Stimulated activated naive CD4-positive, alpha-beta T cell treated with Interleukin-2 at 50 U/mL for 16 hours (primary cell): ENCODE measurements around the gene RETSAT.
"Not testable (repeated sequence)": the region's sequence is repeated elsewhere in the genome, so short reads cannot be mapped to it uniquely, and the experiment has no call there.

Source experiments
- DNase-seq: peaks from one replicate; lab custom pipeline; 2025; lab: John Stamatoyannopoulos, UW

Gene RETSAT

DNA sequence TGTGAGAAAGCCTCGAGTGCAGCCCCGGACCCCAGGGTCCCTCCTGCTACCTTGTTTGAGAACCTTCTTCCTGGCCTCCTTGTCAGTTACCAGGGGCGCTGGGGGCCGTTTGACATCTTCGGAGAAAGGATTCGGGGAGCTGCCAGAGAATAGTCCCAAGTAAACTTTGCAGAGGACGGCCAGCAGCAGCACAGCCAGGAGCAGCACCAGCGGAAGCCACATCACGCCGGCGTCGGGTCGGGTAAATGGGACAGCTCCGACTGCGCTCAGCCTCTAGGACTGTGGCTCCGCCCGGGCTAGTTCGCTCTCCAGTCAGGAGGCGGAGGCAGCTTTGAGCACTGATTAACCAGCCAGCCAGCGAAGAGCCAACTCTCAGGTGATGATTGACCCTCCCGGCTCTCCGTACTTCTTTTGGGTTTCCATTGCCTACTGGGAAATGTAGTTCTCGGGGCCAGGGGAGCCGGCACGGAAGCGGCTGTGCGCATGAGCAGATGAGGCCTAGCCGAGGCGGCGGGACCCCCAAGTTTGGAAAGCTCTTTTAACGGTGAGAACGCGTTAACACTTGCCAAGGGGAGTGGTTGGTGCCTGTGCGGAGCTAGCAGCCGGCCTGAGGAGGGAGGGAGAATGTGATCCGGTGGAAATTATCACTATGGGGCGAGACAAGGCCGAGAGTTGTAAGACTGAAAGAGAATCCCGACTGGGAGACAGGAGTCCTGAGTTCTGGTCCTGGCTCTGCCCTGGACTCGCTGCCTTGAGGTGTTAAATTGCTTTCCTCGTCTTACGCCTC lies at the start of gene RETSAT, which contains the start of gene ELMOD3:
Gene RETSAT (minus strand): TSS at position 243 of the 787 bp plus-strand sequence. CDS start 21 bp downstream, at position 222.
Gene ELMOD3 (plus strand): TSS at position 484 of the 787 bp plus-strand sequence. CDS start 2,430 bp downstream, outside the sequence.
- DNase-seq, result peak; percentile 97

DNA sequence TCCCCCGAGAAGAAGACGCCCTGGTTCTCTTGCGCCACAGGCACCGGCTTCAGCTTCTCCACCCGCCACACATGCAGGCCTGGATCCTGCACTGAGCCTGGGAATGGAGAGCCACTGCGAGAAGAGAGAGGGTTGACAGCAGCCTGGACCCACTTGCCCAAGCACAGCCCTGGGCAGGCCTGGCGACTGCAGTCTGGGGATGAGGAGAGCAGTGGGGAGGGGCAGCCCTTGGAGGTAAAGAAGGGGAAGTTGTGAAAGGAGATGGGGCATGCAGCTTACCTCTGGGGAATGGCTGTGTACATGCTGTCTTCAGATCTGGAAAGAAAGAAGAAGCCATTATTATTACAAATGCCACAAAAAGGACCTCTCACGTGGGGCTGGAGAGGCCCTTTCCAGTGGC lies 47.5 kb upstream of the RETSAT start:
- DNase-seq, result no peak

DNA sequence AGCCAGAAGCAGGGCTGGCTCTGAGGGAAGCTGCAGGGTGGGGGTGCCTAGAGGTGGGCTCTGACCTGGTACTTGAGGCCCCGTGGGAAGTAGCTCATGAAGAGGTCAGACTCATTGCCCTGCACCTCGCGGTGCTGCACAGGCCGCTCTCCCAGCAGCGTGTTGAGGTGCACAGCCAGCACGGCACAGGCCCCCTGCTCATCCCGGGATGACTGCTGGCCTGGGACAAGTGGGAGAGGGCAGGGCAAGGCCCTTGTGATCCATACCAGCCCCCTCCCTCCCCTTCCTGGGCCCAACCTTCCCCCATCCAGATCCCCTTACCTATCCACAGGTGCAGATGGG lies 47.1 kb upstream of the RETSAT start:
- no peak for DNase-seq

DNA sequence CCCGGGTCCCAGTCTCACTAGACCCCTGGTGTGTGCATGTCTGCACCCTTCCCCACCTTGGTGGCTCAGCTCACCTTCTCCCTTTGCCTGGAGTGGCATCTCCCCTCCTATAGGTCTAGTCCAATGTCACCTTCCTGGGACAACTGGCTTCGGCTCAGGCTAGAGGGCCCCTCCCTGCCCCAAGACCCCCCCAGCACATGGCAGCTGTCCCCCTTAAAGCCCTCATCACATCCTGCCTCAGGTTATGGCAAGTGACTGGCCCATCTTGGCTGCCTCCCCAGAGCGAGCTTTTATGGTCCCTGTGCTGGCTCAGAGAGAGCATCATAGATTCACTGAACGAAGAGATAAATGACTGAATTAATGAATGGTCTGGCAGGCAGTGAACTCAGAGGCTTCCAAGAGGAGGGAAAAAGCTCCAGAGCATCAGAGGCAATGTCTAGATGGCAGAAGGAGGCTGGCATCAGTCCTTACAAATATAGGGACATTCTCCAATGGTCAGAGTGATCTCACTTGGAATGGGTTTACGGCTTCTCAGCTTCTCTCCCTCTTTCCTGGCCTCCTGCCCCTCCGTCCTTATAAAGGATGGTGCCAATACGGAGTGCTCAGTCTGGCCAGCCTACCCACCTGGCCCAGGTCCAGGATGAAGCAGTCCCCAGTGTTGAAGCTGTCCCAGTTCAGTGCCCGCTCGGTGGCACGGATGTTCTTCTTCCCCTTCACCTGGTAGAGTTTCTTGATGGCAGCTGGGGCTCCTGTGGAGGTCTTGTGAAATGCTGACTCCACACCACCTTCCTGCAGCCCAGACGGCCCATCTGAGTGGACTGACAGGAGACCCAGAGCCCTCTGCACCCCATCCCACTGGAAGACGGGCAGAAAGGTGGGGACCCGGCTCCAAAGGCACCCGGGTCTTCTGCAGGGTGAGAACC lies 46.5 kb upstream of the RETSAT start:
- DNase-seq, result no peak

DNA sequence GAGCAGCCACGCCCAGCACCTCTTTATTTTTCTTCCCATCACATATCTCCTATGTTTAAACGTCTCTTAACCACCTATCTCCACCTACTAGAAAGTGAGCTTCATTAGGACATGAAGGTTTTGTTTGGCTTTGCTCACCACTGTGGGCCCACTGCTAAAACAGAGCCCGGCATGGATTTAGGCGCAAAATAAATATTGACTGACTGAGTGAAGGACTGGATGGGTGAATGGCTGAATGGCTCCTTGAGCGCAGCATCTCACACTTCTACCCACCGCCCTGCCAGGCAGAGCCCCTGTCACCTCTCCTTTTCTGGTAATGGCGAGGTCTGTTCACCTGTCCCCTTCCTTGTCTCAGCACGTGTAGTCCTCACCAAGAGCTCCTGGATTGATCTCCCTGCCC lies 45.7 kb upstream of the RETSAT start:
- no peak for DNase-seq

DNA sequence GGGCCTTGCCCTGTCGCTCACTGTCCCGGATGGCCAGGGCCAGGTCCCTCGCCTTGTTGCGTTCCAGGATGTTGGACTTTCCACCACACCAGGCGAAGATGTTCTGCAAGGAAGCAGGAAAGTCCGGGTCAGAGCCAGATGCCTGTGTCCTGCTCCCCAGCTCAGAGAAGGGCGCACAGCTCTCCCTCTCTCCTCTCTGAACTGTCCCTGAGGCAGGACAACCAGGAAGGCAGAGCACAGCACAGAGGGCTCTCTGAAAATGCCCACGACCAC lies 44.8 kb upstream of the RETSAT start:
- DNase-seq, result no peak

DNA sequence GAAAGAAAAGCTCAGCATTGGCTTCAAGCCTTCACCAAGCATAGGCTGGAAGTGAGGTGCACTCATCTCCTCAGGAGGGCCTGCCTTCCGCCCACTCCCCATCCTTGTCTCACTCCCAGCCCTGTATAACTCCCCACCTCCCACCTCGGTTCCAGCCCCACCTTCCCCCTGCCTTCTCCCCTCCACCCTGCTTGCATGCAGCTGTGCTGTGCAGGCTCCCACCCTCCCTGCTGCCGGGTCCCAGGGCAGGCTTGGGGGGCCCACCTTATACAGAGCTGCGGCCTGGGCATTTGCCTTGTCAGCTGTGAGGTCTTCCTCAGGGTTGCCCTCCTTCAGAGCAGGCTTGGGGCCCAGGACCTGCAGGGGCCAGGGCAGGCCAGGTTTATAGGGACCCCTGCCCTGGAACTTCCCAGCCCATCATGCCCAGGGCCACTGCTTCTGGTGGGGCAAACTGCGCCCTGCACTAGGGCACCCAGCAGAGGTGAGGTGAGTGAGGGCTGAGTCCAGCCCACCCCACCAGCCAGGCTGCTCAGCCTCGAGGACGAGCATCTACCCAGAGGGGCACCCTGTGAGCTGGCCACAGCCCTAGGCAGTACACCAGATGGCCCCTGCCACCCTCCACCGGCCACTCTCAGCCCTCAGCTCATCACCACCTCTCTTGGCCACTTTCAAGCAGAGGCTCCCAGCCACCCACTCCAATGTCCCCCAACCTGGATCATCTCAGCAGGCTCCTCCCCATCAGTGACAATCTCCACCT lies 44.3 kb upstream of the RETSAT start:
- no peak for DNase-seq

DNA sequence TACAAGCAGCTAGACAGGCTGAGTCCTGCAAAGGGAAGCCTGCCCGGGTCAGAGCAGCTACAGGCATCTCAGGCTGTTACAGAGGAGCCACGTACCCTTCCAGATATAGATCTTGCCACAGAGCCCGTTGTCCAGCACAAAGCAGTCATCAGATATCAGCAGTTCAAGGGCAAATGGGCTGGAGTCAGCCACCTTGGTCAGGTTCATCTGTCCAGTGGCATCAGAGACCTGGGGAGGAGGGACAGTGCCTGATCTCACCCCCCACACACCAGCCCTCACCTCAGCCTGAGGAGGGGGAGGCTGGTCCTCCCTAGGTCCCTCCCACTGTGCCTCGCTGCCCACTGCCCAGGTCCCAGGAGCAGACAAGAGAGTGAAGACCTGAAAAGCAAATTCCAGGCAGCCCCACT lies 43.6 kb upstream of the RETSAT start:
- DNase-seq, result no peak

DNA sequence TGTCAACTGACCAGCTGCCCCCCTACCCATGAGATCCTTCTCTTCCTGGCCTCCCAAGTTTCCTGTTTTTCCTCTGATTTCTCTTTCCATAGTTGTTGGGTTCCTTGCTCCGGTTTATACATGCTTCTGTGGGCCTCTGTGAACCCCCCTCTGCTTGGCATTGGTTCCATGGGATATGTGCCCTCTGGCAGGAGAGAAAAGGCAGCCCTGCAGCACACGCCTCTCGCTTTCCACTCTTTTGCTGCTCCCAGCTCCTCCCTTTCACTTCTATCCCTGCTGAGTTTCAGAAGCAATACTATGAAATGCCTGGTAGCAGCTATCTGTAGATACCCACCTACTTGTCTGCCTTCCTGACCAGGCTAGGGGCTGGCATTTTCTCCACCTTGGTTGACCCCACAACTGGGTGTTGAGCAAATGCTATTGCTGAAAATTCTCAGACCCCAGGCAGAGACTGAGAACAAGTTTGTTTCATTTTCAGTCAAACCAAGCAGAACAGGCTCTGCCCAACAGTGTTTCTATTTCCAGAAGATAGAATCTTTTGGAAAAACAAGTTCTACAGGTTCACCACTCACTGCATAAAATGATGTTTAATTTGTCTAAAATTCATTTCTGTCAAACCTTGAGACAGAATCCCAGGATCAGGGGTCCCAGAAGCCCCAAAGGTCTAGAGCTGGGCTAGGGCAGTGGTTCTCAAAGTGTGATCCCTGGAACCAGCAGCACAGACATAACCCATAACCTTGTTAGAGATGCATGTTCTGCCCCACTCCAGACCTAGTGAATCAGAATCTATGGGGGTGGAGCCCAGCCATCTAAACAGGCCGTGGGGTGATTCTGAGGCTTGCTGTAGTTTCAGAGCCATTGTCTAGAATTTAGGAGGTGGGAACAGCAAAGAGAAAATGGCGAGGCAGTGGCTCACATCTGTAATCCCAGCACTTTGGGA lies 42.5 kb upstream of the RETSAT start:
- no peak for DNase-seq

DNA sequence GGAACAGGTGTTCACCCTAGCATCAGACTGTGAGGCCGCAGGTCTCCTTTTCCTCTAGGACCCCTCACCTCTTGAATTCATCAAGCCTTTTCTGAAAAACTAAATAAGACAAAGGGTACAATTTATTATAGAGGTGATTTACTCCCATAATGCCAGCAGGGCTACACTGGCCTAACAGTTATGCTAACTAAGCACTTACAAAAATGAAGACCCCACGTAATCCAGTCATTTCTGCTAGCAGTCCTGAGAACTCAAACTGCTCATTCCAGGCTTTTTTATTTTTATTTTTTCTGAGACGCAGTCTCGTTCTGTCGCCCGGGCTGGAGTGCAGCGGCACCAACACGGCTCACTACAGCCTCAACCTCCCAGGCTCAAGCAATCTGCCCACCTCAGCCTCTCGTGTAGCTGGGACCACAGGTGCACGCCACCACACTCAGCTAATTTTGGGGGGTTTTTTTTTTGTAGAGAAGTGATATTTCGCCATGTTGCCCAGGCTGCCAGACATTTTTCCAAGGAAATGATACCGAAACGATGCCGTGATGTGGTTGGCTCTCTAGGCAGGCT lies 41.7 kb upstream of the RETSAT start:
- DNase-seq, result no peak

DNA sequence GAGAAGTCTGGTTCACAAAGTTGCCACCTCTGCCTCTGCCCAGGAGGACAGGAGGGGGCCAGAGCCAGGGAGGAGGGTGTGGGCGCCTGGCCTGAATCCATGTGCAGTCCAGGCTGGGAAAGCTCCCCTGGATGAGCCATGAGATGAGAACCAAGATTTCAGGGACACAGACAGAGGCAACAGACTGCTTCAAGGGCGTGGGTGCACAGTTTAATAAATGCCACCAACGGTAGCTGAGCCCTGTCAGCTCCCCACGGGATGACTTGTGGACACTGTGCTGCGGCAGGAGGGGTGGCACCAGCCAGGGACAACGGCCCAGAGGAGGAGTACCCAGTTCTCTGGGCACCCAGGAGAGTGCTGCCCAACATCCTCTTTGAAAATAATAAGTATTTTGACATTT lies 40.6 kb upstream of the RETSAT start:
- DNase-seq, result no peak

DNA sequence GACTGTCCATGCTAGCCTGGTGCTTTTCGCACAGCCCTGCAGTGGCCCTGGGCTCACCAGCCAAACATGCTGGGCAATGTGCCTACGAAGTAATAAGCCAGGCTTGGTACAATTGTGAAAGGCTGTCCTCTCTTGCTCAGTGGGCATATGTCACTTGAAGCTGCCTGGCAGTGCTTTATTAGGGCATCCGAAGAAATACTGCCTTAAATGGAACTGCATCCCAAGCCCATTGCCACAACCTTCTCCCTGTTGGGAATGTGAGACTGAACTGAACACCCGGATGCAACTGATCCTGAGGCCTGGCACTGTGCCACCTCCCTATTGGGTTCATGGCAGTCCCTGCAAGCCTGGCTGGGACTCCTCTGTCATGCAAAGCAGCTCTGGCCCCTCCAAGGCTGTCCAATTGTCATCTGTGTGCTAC lies 39.9 kb upstream of the RETSAT start:
- DNase-seq, result no peak

DNA sequence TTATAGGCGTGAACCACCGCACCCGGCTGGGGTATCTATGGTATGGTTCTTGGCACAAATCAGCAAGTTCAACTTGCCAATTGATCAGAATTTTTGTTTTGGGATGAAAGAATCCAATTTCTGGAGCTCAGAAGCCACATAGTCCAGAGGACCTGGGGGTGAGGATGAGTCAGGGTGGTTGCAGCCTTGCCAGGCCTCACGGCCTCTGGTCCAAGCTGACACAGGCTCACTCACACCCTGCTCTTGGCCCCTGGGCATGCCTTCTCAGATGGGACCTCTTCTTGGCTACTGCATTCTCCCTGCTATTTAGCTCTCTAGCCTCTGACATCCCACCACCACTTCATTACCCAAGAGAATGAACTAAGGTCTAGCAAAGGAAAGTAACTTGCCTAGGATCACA lies 39.5 kb upstream of the RETSAT start:
- no peak for DNase-seq

DNA sequence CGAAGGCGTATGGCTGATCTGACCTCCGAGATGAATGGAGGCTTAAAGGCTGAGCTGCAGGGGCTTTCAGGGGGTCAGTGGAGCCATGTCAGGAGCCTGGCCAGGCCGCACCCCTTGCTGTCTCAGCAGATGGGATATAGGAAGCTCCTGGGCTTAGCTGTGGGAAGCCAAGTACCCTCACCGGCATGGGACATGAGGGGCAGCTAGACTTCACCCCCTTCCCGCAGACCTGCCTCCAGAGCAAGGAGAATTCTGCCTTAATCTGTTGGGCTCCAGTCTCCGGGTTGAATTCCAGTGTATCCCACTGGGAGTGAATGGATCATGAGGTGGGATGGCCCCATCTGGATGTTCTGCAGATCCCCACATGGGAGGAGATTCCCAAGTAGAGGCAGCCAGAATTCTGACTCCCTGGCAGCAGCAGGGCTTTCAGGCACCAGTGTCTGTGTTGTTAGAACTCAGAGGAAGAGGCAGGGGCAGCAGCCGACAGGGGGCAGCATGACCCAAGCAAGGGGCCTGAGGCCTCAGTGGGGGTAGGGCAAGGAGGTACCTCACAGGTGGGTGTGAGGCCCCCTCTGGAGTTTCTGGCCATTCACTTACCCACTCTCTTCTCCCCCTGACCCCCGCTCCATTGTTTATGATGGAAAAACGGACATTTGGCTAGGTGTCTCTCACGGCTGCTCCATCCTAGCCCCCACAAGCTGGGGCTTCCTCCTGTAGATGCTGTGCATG lies 36.8 kb upstream of the RETSAT start:
- DNase-seq, result peak; percentile 63

DNA sequence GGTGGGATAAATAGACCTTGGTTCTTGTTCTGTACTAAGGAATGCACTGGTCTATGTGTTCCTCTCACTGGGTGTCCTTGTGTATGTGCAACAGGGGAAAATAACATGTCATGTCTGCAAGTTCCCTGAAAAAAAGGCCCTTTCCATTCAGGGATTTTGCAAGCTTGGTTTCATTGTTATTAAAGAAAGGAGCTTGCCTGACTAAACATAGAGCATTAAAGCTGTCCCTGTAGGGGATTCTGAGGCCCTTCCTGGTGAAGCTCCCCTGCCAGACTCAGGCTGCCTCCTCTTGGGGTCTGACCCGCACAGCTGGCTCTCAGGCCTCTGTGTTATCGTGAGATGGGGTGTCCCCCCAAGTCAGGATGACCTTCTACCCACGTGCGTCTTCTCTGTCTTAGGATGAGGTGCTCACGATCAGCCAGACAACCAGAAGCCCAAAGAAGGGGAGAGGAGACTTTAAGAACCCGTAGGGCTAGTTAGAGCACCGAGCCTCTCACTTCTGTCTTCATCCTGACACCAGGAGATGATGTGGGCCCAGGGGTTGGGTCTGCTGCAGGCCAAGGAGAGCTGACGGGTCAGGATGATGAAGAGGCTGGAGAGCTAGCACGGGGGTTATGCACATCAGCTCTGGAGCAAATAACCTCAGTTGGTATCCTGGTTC lies 34.7 kb upstream of the RETSAT start:
- DNase-seq, result no peak

DNA sequence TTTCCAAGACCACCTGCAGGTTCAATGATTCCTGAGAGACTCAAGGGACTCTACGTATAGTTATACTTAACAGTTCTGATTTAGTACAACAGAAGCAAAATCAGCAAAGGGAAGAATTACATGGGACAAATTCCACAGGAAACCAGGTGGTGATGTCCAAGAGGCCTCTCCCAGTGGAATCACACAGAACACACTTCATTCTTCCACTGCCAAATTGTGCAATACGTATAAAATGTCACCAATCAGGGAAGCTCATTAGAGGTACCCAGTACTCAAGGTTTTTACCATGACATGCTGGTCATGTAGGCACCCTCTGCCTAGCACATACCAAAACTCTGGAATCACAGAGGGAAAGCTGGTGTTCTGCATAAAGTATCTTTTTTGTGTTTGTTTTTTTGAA lies 33.4 kb upstream of the RETSAT start:
- DNase-seq, result no peak

DNA sequence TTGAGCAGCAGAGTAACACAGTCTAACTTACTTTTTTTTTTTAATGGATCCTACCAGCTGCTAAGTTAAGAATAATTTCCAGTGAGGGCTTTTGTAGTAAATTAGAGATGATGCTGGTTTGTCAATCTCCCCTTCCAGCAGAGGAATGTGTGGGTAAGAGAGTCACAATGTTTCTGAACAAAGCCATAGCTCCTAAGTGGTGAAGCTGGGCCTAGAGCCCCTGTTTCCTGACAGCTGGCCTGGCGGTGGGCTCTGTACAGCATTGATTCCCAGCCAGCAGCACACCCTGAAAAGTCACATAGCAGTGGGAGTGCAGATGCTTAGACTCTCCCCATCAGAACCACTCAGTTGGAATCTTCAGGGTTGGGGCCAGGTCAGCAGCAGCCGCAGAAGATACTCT lies 31.4 kb upstream of the RETSAT start:
- no peak for DNase-seq

DNA sequence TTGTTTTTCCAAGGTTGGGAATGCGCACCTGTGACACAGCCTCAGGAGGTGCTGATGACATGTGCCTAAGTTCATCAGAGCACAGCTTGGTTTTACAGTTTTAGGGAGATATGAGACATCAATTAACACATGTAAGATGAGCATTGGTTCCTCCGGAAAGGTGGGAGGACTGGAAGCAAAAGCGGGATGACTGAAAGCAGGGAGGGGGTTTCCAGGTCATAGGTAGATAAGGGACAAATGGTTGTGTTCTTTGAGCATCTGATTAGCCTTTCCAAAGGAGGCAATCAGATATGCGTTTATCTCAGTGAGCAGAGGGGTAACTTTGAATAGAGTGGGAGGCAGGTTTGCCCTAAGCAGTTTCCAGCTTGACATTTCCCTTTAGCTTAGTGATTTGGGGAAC lies 29.5 kb upstream of the RETSAT start:
- DNase-seq, result no peak

DNA sequence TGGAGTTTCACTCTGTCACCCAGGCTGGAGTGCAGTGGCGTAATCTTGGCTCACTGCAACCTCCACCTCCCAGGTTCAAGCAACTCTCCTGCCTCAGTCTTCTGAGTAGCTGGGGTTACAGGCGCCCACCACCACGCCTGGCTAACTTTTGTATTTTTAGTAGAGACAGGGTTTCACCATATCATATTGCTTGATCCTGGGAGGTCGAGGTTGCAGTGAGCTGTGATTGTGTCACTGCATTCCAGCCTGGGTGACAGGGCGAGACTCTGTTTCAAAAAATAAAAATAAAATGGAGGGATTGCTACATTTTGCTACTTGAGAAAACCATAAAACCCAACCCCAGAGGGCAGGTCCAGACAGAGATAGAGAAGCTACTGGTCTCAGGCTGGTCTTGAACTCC lies 28.8 kb upstream of the RETSAT start:
- DNase-seq, result not testable (repeated sequence)

DNA sequence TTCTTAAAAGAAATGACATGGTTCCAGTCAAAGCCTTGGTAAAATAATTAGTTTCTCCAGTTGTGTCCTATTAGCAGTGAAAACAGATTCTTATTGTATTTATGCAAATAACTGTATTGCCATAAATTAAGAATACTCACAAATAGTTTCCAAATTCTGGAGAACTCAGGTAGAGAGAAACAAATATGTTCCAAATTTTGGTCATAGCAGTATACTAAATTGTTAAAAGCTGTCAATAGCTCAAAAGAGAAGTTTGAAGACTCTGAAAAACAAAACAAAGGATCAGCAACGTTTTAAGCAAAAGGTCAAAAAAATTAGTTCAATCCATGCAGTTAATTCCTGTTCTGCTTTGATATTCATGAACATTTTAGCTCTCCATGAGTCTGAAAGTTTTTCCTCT lies 25.7 kb upstream of the RETSAT start:
- DNase-seq, result no peak
